ENCODE data around the gene TNXB. TPM values are rescaled to one million over a fixed set of nuclear protein-coding genes. Genes with fewer than 3 reads are reported as not detected.
"Not testable (repeated sequence)": the region's sequence is repeated elsewhere in the genome, so short reads cannot be mapped to it uniquely, and the experiment has no call there.

Gene TNXB
- total and polyA plus RNA-seq, 4 donors, result 21.3 to 117 (median 78.3) TPM

DNA sequence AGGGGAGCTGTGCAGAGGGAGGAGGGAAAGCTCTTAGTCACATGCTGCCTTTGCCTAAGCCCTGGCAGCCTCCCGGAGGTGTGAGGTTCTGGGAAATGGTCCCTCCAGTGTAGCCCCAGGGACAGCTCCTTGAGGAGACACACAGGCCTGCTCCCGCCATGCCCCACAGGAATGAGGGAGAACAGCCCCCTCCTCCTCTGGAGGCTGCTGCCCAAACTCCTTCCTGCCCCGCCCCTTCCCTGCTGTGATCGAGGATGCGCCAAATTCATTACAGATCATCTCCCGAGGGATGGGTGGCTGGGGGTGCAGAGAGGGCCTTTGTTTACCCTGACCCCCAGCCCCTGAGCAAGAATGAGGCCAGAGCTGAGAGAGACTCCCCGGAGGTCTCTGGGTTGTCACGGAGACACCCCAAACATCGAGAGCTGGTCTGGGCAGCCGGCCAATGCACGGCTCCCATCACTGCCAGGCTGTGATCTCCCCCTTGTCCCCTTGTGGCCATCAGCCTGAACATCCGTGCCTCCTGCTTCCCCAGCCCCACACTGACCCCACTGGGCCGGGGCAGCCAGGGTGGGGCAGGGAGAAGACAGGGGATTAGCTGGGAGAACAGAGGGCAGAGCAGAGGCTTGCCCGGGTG, 62.6 kb downstream of the TNXB start:
- Histone ChIP-seq H3K4me3 (no peak overlapping the region), H3K27ac (ENCODE audit: low read depth in 1 of 2, low read length in 1 of 2) (peak overlapping the region; percentile 4), H3K9me3 (ENCODE audit: control insufficient read depth in 4 of 4, insufficient read depth in 3 of 4, low read length in 3 of 4) (no peaks in the 10 kb centered on the region), H3K9ac (ENCODE audit: insufficient read depth in 1 of 2, low read length in 2 of 2) (no peak overlapping the region), H3K4me1 (ENCODE audit: control insufficient read depth in 5 of 5, insufficient read depth in 5 of 5, low read length in 5 of 5) (peaks cover 0 to 15% (median 0%) of the 10 kb centered on the region in 5 donors), H3K36me3 (ENCODE audit: control insufficient read depth in 4 of 4, insufficient read depth in 4 of 4, low read length in 4 of 4) (peaks cover 0 to 9% (median 0%) of the 10 kb centered on the region in 4 donors), H3K27me3 (ENCODE audit: control insufficient read depth in 3 of 3, insufficient read depth in 3 of 3, low read length in 2 of 3) (peaks cover 0 to 6% (median 0%) of the 10 kb centered on the region in 3 donors)
- DNase-seq, result peak; percentile 85 to 91 (median 88)
- 47 to 60% methylated on average over 13 to 14 of the region's 14 CpGs for WGBS, 2 donors
- ATAC-seq (ENCODE audit: insufficient read depth, low FRiP score), result no peak
- TF ChIP-seq, protein P1, sequence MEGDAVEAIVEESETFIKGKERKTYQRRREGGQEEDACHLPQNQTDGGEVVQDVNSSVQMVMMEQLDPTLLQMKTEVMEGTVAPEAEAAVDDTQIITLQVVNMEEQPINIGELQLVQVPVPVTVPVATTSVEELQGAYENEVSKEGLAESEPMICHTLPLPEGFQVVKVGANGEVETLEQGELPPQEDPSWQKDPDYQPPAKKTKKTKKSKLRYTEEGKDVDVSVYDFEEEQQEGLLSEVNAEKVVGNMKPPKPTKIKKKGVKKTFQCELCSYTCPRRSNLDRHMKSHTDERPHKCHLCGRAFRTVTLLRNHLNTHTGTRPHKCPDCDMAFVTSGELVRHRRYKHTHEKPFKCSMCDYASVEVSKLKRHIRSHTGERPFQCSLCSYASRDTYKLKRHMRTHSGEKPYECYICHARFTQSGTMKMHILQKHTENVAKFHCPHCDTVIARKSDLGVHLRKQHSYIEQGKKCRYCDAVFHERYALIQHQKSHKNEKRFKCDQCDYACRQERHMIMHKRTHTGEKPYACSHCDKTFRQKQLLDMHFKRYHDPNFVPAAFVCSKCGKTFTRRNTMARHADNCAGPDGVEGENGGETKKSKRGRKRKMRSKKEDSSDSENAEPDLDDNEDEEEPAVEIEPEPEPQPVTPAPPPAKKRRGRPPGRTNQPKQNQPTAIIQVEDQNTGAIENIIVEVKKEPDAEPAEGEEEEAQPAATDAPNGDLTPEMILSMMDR (IDR thresholded peaks at IDR 0.05; ENCODE audit: control extremely low read depth, extremely low read depth), result no peak

DNA sequence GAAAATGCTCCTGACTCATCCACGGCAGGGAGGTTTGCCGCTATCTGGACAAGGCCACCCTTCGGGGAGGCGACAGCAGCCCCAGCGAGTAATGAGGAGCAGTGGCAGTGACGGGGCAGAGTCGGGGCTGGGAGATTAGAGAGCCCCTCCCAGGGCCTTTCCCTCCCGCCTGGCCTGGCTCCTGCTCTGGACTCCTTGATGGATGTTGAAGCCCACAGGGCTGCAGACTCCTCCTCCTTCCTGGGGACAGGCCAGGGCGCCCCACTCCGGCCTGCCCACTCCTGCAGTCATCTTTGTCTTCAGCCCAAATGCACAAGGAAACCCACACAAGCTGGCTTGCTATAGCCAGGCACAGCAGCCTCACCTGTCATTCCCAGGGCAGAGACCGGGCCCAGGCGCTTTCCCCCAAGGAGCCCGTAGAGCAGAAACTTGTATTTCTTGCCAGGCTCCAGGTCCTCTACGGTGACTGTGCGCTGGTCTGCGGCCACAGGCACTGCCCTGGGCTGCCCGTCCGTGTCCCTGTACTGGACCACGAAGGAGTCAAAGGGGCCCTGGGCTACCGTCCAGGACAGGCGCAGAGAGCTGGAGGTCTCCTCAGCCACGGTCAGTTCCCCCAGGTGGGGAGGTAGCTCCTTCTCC, 63.2 kb downstream of the TNXB start:
- TF ChIP-seq, protein P1 (IDR thresholded peaks at IDR 0.05; ENCODE audit: control extremely low read depth, extremely low read depth), result no peak
- Histone ChIP-seq H3K27ac (ENCODE audit: low read depth in 1 of 2, low read length in 1 of 2) (peak overlapping the region; percentile 4 to 17), H3K9me3 (ENCODE audit: control insufficient read depth in 4 of 4, insufficient read depth in 3 of 4, low read length in 3 of 4) (no peaks in the 10 kb centered on the region), H3K27me3 (ENCODE audit: control insufficient read depth in 3 of 3, insufficient read depth in 3 of 3, low read length in 2 of 3) (peaks cover 0 to 2% (median 0%) of the 10 kb centered on the region in 3 donors), H3K4me1 (ENCODE audit: control insufficient read depth in 5 of 5, insufficient read depth in 5 of 5, low read length in 5 of 5) (peaks cover 0 to 15% (median 0%) of the 10 kb centered on the region in 5 donors), H3K36me3 (ENCODE audit: control insufficient read depth in 4 of 4, insufficient read depth in 4 of 4, low read length in 4 of 4) (peaks cover 0 to 9% (median 0%) of the 10 kb centered on the region in 4 donors), H3K4me3 (no peak overlapping the region), H3K9ac (ENCODE audit: insufficient read depth in 1 of 2, low read length in 2 of 2) (no peak overlapping the region)
- peak; percentile 58 to 70 (median 64) for DNase-seq
- 79 to 86% methylated on average over 22 of the region's 22 CpGs for WGBS, 2 donors
- ATAC-seq (ENCODE audit: insufficient read depth, low FRiP score), result no peak

DNA sequence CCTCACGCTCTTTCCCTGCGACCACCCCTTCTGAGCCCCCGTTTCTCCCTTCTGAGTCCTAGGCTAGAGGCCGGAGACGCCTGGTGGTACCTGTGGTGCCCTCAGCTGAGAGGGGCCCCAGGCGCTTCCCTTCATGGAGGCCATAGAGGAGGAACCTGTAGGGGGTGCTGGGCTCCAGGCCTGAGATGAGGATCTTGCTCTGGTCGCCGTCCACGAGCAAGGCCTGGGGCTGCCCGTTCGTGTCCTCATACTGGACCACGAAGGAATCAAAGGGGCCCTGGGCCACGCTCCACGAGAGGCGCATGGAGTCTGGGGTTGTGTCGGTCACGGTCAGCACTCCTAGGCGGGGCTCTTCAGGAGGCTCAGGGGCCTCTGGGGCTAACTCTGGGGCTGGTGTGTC, 64.2 kb downstream of the TNXB start:
- not testable (repeated sequence) for H3K9ac ChIP-seq (ENCODE audit: insufficient read depth in 1 of 2, low read length in 2 of 2); H3K9me3 ChIP-seq (ENCODE audit: control insufficient read depth in 4 of 4, insufficient read depth in 3 of 4, low read length in 3 of 4); DNase-seq; H3K27ac ChIP-seq (ENCODE audit: low read depth in 1 of 2, low read length in 1 of 2); ATAC-seq (ENCODE audit: insufficient read depth, low FRiP score); H3K4me3 ChIP-seq; H3K36me3 ChIP-seq (ENCODE audit: control insufficient read depth in 4 of 4, insufficient read depth in 4 of 4, low read length in 4 of 4); H3K27me3 ChIP-seq (ENCODE audit: control insufficient read depth in 3 of 3, insufficient read depth in 3 of 3, low read length in 2 of 3)
- H3K4me1 ChIP-seq (ENCODE audit: control insufficient read depth in 5 of 5, insufficient read depth in 5 of 5, low read length in 5 of 5), result peaks cover 0 to 15% (median 0%) of the 10 kb centered on the region in 5 donors
- 92% methylated on average over 7 to 12 of the region's 18 CpGs for WGBS, 2 donors

DNA sequence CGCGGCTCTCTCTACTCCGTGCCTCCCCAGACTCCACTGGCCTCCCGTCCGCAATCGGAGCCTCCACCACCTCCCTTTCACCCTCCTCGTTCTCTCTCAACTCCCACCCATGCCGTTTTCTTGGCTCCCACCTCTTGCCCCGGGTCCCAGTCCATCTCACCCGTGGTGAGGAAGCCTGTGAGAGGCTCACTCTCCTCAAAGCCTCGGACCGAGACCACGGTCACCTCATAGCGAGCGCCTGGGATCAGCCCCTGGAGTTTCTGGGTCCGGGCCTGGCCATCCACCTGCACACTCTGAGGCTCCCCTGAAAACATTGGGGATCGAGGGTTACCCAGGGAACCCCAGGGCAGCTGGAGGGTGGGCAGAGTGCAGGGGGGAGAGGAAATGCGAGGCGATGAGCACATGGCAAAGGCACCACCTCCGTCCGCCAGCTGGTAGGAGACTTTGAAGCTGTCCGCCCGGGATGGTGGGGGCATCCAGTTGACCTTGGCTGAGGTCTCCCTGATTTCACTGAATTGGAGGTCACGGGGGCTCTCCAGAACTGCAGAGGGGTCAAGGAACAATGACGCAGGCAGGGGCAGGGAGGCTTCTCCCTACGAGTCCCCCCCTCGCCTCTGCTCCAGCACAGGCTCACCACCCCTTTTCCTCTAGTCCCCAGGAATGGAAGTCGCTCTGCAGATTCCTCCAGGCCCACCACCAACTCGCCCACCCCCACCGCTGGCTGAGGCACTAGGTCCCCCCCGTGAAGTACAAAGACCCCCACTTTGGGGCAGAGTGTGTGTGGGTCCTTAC, 65.4 kb downstream of the TNXB start:
- 93% methylated on average over 16 of the region's 31 CpGs for WGBS, 2 donors
- not testable (repeated sequence) for DNase-seq

DNA sequence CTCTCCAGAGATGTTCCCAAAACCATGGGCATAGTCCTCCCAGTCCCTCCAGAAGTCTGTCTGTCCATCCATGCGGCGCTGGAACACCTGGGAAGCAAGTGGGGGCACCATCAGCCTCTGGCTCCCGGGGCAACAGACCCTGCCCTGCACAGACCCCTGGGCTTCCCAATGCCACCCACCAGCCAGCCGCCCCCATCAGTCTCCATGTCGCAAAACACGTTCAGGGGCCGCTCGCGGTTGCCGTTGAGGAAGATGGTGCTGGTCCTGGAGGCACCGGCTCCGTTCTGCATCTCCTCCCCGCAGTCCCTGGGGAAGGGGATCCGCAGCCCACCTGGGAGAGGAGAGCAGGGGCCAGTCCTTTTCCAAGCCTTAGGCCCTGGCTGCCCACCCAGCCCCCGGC, 66.9 kb downstream of the TNXB start:
- peaks cover 0 to 15% (median 0%) of the 10 kb centered on the region in 5 donors for H3K4me1 ChIP-seq (ENCODE audit: control insufficient read depth in 5 of 5, insufficient read depth in 5 of 5, low read length in 5 of 5)
- H3K27me3 ChIP-seq (ENCODE audit: control insufficient read depth in 3 of 3, insufficient read depth in 3 of 3, low read length in 2 of 3); H3K27ac ChIP-seq (ENCODE audit: low read depth in 1 of 2, low read length in 1 of 2); DNase-seq; H3K36me3 ChIP-seq (ENCODE audit: control insufficient read depth in 4 of 4, insufficient read depth in 4 of 4, low read length in 4 of 4); H3K4me3 ChIP-seq; ATAC-seq (ENCODE audit: insufficient read depth, low FRiP score); H3K9ac ChIP-seq (ENCODE audit: insufficient read depth in 1 of 2, low read length in 2 of 2); H3K9me3 ChIP-seq (ENCODE audit: control insufficient read depth in 4 of 4, insufficient read depth in 3 of 4, low read length in 3 of 4): not testable (repeated sequence)
- 94 to 97% methylated on average over 11 to 14 of the region's 15 CpGs for WGBS, 2 donors

More for the DNA sequence above, 65.4 kb downstream of the TNXB start:
- H3K36me3 ChIP-seq (ENCODE audit: control insufficient read depth in 4 of 4, insufficient read depth in 4 of 4, low read length in 4 of 4); H3K4me3 ChIP-seq; H3K9me3 ChIP-seq (ENCODE audit: control insufficient read depth in 4 of 4, insufficient read depth in 3 of 4, low read length in 3 of 4); H3K9ac ChIP-seq (ENCODE audit: insufficient read depth in 1 of 2, low read length in 2 of 2); H3K27me3 ChIP-seq (ENCODE audit: control insufficient read depth in 3 of 3, insufficient read depth in 3 of 3, low read length in 2 of 3); H3K27ac ChIP-seq (ENCODE audit: low read depth in 1 of 2, low read length in 1 of 2); ATAC-seq (ENCODE audit: insufficient read depth, low FRiP score): not testable (repeated sequence)
- peaks cover 0 to 15% (median 0%) of the 10 kb centered on the region in 5 donors for H3K4me1 ChIP-seq (ENCODE audit: control insufficient read depth in 5 of 5, insufficient read depth in 5 of 5, low read length in 5 of 5)

DNA sequence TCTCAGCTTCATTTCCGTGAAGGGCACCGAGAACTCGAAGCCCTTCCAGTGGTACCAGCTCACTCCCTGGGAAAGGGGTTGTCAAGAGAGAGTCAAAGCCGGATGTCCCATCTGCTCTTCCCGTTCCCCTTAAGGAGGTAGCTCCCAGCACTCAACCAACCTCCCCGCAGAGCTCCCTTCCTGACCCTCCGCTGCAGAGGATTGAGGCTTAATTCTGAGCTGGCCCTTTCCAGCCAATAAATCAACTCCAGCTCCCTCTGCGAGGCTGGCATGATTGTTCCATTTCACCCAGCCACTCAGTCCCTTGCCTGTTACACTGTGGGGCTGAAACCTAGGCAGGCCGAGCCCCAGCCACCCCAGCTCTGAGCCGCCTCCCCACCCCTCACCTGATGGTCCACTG, 67.8 kb downstream of the TNXB start:
- not testable (repeated sequence) for H3K27ac ChIP-seq (ENCODE audit: low read depth in 1 of 2, low read length in 1 of 2); H3K4me1 ChIP-seq (ENCODE audit: control insufficient read depth in 5 of 5, insufficient read depth in 5 of 5, low read length in 5 of 5); H3K27me3 ChIP-seq (ENCODE audit: control insufficient read depth in 3 of 3, insufficient read depth in 3 of 3, low read length in 2 of 3); ATAC-seq (ENCODE audit: insufficient read depth, low FRiP score); H3K9me3 ChIP-seq (ENCODE audit: control insufficient read depth in 4 of 4, insufficient read depth in 3 of 4, low read length in 3 of 4); H3K4me3 ChIP-seq; H3K36me3 ChIP-seq (ENCODE audit: control insufficient read depth in 4 of 4, insufficient read depth in 4 of 4, low read length in 4 of 4); H3K9ac ChIP-seq (ENCODE audit: insufficient read depth in 1 of 2, low read length in 2 of 2); DNase-seq
- 72 to 85% methylated on average over 4 to 8 of the region's 10 CpGs for WGBS, 2 donors

Measured in lung (tissue), 12 donors.